Cardiac fibroblast (primary cell): Measurements from ENCODE around the gene IL1RAP.

Experiments
- DNase-seq, 2 donors: peaks; one replicate each; pipeline versions ENCODE4 v3.0.0 to v3.0.0-alpha.2; 2010; ENCODE audit warnings: low read depth in 2 of 2
- H3K4me3 ChIP-seq, 2 donors: replicated peaks in 1 of 2; 1 replicate in 1 of 2; 2 replicates in 1 of 2; pipeline ENCODE4 v1.5.1; 2011; ENCODE audit warnings: low read depth in 2 of 2, low read length in 2 of 2, mild to moderate bottlenecking in 2 of 2, moderate library complexity in 1 of 2
- TF ChIP-seq, protein P1 (sequence below): IDR thresholded peaks from one replicate; pipeline ENCODE4 v1.5.1; 2011; ENCODE audit warnings: low read depth, mild to moderate bottlenecking, low read length, inconsistent platforms

Gene IL1RAP

DNA sequence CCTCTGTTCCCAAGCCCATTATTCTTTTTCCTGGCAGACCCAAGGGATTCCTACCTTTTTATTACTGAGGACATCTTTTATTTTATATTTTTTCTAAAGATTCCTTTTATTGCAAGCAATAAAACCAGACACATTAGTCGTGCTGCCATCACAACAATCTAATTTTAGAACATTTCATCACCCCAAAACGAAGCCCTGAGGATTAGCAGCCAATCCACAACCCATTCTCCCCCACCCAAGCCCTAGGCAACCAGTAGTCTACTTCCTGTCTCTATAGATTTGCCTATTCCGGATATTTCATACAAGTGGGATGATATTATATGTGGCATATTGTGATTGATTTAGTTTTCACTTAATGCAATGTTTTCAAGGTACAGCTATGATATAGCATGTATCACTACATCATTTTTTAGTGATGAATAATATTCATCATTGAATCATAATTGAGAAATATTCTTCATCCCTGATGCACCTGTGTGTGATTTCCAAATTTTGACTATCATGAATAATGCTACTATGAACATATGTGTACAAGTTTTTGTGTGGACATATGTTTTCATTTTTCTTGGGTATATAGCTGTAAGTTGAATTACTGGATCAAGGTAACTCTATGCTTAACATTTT lies 65.7 kb downstream of the IL1RAP start:
- DNase-seq = no peak
- no peak overlapping the region for H3K4me3 ChIP-seq
- TF ChIP-seq, protein P1, sequence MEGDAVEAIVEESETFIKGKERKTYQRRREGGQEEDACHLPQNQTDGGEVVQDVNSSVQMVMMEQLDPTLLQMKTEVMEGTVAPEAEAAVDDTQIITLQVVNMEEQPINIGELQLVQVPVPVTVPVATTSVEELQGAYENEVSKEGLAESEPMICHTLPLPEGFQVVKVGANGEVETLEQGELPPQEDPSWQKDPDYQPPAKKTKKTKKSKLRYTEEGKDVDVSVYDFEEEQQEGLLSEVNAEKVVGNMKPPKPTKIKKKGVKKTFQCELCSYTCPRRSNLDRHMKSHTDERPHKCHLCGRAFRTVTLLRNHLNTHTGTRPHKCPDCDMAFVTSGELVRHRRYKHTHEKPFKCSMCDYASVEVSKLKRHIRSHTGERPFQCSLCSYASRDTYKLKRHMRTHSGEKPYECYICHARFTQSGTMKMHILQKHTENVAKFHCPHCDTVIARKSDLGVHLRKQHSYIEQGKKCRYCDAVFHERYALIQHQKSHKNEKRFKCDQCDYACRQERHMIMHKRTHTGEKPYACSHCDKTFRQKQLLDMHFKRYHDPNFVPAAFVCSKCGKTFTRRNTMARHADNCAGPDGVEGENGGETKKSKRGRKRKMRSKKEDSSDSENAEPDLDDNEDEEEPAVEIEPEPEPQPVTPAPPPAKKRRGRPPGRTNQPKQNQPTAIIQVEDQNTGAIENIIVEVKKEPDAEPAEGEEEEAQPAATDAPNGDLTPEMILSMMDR = no peak

DNA sequence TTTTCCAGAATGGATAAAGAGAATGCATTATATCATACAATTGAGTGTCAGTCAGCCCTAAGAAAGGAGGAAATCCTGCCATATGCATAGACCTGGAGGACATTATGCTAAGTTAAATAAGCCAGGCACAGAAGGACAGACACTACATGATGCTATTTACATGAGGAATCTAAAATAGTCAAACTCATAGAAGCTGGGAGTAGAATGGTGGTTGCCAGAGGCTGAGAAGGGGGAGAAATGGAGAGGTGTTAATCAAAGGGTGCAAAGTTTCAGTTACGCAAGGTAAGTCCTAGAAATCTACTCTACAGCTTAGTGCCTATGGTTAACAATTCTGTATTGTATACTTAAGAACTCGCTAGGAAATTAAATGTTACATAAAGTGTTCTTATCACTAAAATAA lies 66.5 kb downstream of the IL1RAP start:
- TF ChIP-seq, protein P1 = no peak
- H3K4me3 ChIP-seq = no peak overlapping the region
- DNase-seq = no peak

- no peak overlapping the region for H3K4me3 ChIP-seq
- peak; percentile 40 to 66 for DNase-seq
- TF ChIP-seq, protein P1 = no peak
These were observed 67.2 kb downstream of the IL1RAP start for GRCh38 chr3:190581041-190581541.

GRCh38 chr3:190582667-190583066 lies 68.8 kb downstream of the IL1RAP start:
- no peak overlapping the region for H3K4me3 ChIP-seq
- TF ChIP-seq, protein P1 = no peak
- no peak for DNase-seq

- TF ChIP-seq, protein P1 = no peak
- H3K4me3 ChIP-seq = peak overlapping the region in 1 of 2 donors; percentile 15
- peak; percentile 89 to 99 for DNase-seq
These were observed 72.1 kb downstream of the IL1RAP start for GRCh38 chr3:190585805-190586630.

GRCh38 chr3:190586631-190587011 lies 72.7 kb downstream of the IL1RAP start:
- H3K4me3 ChIP-seq = peak overlapping the region in 1 of 2 donors; percentile 3
- TF ChIP-seq, protein P1 = no peak
- peak; percentile 47 to 90 for DNase-seq
